ENCODE results near the gene TENM3.
A peak's percentile ranks its signal among the peaks of the same experiment; 100 is the strongest.

TENM3 gene

GRCh38 chr4:182291597-182292270, 48.5 kb downstream of the TENM3 start:
- DNase-seq, result no peak

- no peak for DNase-seq
These were observed 49.4 kb downstream of the TENM3 start for GRCh38 chr4:182292612-182293011.

GRCh38 chr4:182293691-182294255, 50.6 kb downstream of the TENM3 start:
- DNase-seq, result no peak

- no peak for DNase-seq
These were observed 51.2 kb downstream of the TENM3 start for GRCh38 chr4:182294451-182294850.

DNA sequence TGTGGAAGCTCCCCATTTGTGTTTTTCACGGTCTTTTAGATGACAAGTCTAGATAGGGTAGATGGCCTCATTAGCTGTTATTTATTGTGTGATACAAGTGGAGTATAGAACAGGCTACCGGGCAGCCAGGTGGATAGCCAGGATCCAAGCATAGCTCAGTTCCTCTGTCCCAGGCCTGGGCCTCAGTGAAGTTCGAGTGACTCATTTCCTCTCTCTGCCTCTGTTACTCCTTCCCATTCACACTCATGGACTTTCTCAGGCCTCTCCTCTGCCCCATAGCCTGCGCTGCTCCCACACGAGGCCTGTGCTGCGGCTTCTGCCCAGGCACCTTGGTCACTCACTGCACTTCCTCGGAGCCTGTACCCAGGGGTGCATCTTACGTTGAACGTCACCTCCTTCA, 54.5 kb downstream of the TENM3 start:
- no peak for DNase-seq

DNA sequence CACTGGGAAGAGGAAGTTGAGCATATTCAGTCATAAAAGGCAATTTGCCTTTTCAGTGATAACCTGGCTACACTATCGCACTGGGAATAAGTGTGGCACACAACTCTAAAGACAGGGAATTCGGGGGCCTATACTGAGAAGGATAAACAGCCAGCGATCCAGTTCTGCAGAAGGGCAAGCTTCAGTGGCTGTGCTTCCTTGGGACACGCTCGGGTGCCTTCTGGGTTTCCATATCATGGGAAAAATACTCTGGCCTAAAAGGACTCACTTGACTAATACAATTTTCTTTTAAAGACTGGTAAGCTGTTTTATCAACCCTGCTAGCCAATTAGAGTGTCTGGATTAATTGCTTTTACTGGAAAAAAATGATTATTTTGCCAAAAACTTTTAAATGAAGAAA, 58.5 kb downstream of the TENM3 start:
- no peak for DNase-seq

GRCh38 chr4:182303847-182304246, 60.6 kb downstream of the TENM3 start:
- DNase-seq, result no peak

DNA sequence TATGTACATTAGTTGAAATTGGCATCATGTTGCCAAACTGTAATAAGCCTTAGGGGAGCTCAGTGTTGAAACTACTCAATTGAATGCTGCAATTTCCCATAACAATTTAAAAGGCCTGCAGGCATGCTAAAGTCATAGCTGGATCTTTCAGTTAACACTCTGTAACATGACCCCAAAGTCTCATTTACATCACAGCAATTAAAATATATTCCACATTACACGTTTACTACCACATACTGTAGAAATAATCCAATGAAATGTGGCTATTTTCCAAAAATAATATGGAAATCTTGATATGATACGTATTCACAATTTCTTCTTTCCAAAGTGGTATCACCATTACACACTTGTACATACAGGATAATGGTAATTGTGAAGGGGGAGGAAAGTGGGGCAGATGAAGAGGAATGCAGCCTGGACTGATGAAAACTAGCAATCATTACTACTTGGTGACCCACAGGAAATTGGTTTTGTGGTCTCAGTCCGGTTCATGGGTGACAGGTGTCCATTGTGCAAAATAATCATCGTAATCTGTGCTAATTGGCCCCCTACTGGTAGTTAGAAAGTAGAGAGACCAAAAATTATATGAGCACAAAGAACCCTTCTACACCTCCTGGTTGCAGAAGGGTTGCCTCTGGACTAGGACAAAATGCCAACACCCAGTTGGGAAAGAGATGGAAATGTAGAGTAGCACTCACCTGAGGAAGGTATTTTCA, 63.7 kb downstream of the TENM3 start:
- no peak for DNase-seq

GRCh38 chr4:182307746-182308145, 64.5 kb downstream of the TENM3 start:
- DNase-seq, result peak; percentile 9

DNA sequence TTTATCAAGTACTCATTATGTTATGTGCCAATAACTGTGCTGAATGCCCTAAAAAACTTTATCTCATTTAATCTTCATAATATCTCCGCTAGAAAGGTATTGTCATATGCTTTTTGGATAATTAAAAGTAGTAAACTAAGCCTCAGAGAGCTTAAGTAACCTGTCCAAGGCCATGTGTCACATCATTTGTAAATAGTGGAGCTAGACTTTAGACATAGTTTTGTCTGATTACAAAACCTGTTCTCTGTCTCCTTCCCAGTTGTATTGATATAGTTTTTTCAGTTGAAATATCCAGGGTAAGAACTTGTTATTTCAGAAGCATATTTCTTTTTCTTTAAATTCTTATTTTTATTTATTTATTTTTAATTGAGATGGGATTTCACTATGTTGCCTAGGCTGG, 66.7 kb downstream of the TENM3 start:
- DNase-seq, result no peak

GRCh38 chr4:182310316-182310715, 67.1 kb downstream of the TENM3 start:
- DNase-seq, result no peak

DNA sequence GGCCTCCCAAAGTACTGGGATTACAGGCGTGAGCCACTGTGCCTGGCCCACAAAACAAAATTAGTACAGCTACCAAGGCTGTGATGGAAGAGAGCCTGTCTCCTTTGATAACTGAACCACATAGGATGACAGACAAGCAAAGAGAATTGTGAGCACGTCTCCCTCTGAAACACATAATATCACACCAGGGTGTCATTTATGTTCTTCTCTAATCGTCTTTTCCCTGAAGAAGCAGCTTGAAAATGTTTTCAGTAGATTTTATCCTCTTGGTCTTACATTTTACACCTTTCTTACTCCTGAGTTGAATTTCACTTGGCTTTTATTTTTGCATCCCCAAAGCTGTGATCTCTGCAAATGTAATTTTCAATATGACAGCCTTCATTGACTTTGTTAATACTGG, 67.8 kb downstream of the TENM3 start:
- no peak for DNase-seq

DNA sequence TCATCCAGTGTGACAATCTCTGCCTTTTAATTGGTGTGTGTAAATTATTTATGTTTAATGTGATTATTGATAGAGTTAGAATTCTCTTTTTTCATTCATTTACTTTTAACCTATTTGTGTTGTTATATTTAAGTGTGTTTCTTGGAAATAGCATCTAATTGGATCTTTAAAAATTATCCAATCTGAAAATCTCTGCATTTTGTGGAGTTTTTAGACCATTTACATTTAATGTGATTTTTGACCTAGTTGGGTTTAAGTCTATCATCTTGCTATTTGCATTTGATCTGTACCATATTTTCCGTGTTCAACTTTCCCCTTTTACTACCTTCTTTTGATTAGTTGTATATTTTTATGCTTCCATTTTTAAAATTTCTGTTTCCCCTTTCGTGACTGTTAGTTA, 71.3 kb downstream of the TENM3 start:
- no peak for DNase-seq

DNA sequence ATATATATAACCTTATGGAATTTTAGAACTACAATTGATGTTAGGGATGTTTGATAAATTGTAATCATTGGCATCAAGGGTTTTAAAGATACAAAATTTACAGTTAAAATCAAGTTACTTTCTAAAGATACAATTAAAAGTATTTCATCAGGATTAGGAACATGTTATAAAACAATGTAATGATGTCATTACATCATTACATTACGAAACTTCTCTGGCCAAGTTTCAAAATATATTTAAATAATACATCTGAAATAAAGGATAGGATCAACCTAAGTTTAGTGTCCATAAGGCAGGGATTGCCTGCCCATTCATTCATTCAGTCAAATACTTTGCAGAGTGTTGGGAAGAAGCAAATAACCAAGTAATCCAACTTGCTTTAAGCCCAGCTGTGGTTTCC, 75.1 kb downstream of the TENM3 start:
- DNase-seq, result no peak

DNA sequence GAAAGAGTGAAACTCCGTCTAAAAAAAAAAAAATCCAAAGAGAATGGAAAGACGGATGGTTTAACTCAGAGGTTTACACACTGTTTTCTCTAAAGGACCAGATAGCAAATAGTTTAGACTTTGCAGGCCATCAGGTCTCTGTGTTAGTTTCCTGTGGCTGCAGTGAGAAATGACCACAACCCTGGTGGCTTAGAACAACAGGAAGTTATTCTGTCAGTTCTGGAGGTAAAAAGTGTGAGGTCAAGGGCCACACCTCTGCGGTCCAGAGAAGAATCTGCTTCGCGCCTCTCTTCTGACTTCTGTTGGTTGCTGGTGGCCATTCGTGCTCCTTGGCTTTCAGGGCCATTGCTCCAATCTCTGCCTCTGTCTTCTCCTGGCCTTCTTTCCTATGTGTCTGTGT, 76.9 kb downstream of the TENM3 start:
- no peak for DNase-seq

DNA sequence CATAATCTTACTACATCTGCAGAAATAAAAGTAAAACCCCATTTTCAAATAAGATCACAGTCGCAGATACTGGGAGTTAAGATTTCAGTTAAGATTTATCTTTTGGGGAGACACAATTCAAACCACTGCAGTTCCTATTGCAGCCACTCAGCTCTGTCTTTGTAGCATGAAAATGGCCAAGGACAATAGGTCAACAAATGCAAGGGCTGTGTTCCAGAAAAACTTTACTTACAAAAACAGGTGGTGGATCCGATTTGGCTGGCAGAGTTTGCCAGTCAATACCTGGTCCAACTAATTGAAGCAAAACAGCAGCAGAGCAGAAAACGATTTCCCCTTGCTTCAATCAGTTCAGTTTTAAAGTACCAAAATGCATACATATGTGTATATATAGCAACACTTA, 77.4 kb downstream of the TENM3 start:
- no peak for DNase-seq

DNA sequence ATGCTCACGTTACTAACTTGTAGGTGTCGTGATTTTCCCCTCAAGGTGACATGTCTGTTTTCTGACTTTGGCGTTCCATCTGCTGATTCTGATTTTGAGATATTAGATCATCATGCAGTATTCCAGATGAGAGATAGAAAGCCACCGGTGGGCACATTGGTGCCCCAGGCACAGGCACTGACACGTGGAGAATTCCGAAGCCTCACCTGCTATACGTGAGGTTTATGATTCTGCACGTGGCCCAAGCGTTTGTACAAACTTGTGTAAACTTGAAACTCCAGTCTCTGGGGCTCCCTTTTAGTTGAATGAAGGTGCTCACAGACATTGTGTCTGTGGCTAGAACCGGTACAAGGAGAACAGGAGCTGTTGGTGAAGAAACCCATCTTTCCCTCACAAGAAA, 81.1 kb downstream of the TENM3 start:
- DNase-seq, result no peak

GRCh38 chr4:182325397-182325796, 82.2 kb downstream of the TENM3 start:
- no peak for DNase-seq

DNA sequence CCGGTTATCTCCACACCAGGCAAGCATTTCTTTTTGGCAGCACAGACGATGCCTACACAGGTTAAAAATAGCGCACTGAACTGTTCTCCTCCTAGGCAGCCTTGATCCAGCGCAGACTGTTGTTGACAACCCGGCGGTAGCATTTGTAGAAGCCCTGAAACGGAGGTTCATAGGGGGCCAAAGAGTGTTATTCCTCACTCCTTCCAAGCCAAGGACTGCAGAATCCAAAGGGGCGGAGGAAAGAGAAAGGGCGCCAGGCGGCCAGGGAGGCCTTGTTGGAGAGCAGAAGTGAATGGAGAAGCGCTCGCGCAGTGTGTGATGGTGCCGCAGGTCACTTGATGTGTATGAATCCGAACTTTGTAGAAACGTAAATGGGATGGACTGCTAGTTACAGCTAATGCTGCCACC, 82.7 kb downstream of the TENM3 start:
- DNase-seq, result no peak

GRCh38 chr4:182328505-182328904, 85.3 kb downstream of the TENM3 start:
- DNase-seq, result no peak

DNA sequence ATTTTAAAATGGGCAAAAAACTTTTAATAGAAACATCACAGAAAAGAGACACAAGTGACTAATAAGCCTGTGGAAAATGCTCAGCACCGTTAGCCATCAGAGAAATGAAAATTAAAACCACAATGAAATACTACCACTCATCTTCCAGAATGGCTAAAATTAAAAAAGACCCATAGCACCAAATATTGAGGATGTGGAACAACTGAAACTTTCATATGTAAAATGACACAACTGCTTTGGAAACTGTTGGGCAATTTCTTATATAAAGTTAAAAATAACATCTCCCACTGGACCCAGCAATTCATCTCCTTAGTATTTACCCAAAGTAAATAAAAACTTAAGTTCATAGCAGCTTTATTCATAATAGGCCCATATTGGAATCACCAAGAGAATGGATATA, 94.2 kb downstream of the TENM3 start:
- no peak for DNase-seq

DNA sequence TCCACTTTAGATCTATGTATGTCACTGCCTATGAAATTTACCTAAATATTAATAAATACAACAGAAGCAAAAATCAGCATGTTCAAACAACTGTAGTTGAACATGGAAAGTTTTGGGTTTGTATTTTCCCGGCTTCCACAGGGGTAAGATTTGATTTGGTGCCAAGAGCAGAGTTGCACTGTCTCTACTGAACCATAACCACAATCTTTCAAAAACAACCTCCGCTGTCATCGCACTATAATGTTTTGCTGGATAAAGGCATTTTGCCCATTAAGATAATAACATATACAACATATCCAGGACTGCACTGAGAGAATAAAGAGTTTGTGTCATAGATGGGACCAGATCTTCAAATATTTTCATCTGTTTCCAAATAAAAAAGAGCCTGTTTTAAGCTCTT, 94.9 kb downstream of the TENM3 start:
- DNase-seq, result no peak

GRCh38 chr4:182338746-182339145, 95.5 kb downstream of the TENM3 start:
- DNase-seq, result no peak

DNA sequence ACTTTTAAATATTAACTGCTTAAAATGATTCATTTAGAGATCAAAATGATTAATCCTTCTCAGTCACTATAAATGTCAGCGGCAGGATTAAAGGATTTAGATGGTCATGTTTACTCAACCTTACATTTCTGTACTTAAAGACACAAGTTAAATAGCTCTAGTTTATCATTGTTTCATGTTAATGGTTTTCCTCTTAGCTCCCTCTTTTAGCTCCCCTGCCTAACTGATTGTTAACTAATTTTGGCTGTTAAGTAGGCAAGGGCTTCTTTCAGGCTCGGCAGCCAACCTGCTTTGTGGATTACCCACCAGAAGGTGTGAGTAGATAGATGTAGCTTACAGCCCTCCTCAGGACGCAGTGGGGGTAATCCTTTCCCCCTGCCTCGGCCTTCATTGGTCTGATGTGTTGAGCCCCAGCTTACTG, 96.0 kb downstream of the TENM3 start:
- no peak for DNase-seq

- no peak for DNase-seq
These were observed 100.3 kb downstream of the TENM3 start for GRCh38 chr4:182343453-182343852.
